Tibial nerve (tissue), 4 donors: ENCODE data around the gene GFPT2. TPM values are rescaled to one million over a fixed set of nuclear protein-coding genes. Genes with fewer than 3 reads are reported as not detected.

Experiments used
- DNase-seq, 2 donors: peaks; one replicate each; pipeline ENCODE4 v3.0.0-alpha.2; 2019; ENCODE audit warnings: low spot score in 2 of 2
- H3K27ac ChIP-seq, 4 donors: fragments of 200-600 bp; sonication (generic) in 3 of 4; one replicate each; pipeline ENCODE4 v1.5.1; 2017 to 2019; ENCODE audit warnings: mild to moderate bottlenecking in 1 of 4
- H3K27me3 ChIP-seq, 2 donors: fragments of 200-600 bp; sonication (generic) in 1 of 2; one replicate each; pipeline versions ENCODE4 v1.5.1 to v1.6.0; 2017 to 2019
- H3K36me3 ChIP-seq, 3 donors: fragments of 200-600 bp; sonication (generic); one replicate each; pipeline ENCODE4 v1.5.1; 2018 to 2019
- H3K4me1 ChIP-seq, 4 donors: fragments of 200-600 bp; sonication (generic) in 3 of 4; one replicate each; pipeline ENCODE4 v1.5.1; 2017 to 2019
- H3K4me3 ChIP-seq, 4 donors: fragments of 200-600 bp; sonication (generic) in 3 of 4; one replicate each; pipeline ENCODE4 v1.5.1; 2017 to 2019; ENCODE audit warnings: mild to moderate bottlenecking in 1 of 4, moderate library complexity in 1 of 4
- H3K9me3 ChIP-seq, 4 donors: fragments of 200-600 bp; sonication (generic) in 3 of 4; one replicate each; pipeline ENCODE4 v1.5.1; 2017 to 2019
- EP300 ChIP-seq, 2 donors: sonication (generic); formaldehyde crosslinking; IDR thresholded peaks; one replicate each; pipeline ENCODE4 v1.6.1; 2017; ENCODE audit warnings: antibody characterized with exemption in 2 of 2, mild to moderate bottlenecking in 1 of 2
- POLR2A ChIP-seq, 2 donors: fragments of 450-650 bp; IDR thresholded peaks; one replicate each; pipeline ENCODE4 v1.6.1; 2017; ENCODE audit warnings: antibody characterized with exemption in 2 of 2, mild to moderate bottlenecking in 2 of 2, moderate library complexity in 2 of 2
- WGBS, 2 donors: methylation state at CpG; one replicate each; pipeline ENCODE4 v1.1.5; 2018; 5-methylcytosine and 5-hydroxymethylcytosine counted together
- total RNA-seq, 4 donors: library from RNA; depleted of rRNA; stranded (reverse); fragments of >200 nt; gene quantifications; one replicate each; pipeline ENCODE4 v1.1.0, GENCODE V29; 2016
- TF ChIP-seq, protein P1 (sequence below), 5 experiments: fragments of 200-600 bp in 3 of 5; fragments of 450-650 bp in 2 of 5; sonication (generic) in 3 of 5; IDR thresholded peaks; one replicate each; pipeline ENCODE4 v1.5.1; 2016 to 2019; ENCODE audit warnings: antibody characterized with exemption in 5 of 5, mild to moderate bottlenecking in 3 of 5, moderate library complexity in 2 of 5

The GFPT2 gene
- total RNA-seq, 4 donors from 2014 or later = 36.1 to 64.5 (median 49.2) TPM

- H3K27me3 ChIP-seq = no peaks in the 10 kb centered on the region
- H3K4me1 ChIP-seq = peaks cover 0 to 34% (median 10%) of the 10 kb centered on the region in 4 donors
- H3K27ac ChIP-seq = no peak overlapping the region
- TF ChIP-seq, protein P1, sequence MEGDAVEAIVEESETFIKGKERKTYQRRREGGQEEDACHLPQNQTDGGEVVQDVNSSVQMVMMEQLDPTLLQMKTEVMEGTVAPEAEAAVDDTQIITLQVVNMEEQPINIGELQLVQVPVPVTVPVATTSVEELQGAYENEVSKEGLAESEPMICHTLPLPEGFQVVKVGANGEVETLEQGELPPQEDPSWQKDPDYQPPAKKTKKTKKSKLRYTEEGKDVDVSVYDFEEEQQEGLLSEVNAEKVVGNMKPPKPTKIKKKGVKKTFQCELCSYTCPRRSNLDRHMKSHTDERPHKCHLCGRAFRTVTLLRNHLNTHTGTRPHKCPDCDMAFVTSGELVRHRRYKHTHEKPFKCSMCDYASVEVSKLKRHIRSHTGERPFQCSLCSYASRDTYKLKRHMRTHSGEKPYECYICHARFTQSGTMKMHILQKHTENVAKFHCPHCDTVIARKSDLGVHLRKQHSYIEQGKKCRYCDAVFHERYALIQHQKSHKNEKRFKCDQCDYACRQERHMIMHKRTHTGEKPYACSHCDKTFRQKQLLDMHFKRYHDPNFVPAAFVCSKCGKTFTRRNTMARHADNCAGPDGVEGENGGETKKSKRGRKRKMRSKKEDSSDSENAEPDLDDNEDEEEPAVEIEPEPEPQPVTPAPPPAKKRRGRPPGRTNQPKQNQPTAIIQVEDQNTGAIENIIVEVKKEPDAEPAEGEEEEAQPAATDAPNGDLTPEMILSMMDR (IDR thresholded peaks at IDR 0.05) = no peak
- 56 to 66% methylated on average over 3 of the region's 3 CpGs for WGBS, 2 donors
- no peaks in the 10 kb centered on the region for H3K9me3 ChIP-seq
- no peak overlapping the region for H3K4me3 ChIP-seq
- DNase-seq = no peak
- peaks cover 0 to 12% (median 0%) of the 10 kb centered on the region in 3 donors for H3K36me3 ChIP-seq
Measured at GRCh38 chr5:180289433-180289832, 63.7 kb downstream of the GFPT2 start.

DNA sequence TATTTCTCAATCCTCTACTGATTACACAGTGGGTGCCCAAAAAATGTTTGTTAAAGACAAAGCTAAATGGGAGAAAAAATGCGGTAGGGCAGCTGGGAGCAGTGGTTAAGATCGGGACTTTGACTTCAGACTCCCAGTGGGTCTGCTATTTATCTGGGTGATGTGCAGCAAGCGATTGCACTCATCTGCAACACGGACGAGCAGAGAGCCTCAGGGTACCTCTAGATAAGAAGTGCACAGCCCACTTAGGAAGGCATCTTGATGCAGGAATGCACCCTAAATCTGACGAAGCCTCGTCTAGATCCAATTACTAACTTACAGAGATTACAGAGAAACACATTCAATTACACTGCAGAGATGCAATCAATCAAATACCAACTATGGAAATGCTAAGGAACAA lies 65.3 kb downstream of the GFPT2 start:
- Histone ChIP-seq H3K27me3 (no peaks in the 10 kb centered on the region), H3K4me1 (peaks cover 0 to 29% (median 5%) of the 10 kb centered on the region in 4 donors), H3K9me3 (no peaks in the 10 kb centered on the region), H3K27ac (no peak overlapping the region), H3K36me3 (peaks cover 0 to 26% (median 0%) of the 10 kb centered on the region in 3 donors), H3K4me3 (no peak overlapping the region)
- 70 to 71% methylated on average over 7 of the region's 7 CpGs for WGBS, 2 donors
- DNase-seq = no peak
- TF ChIP-seq, protein P1 (IDR thresholded peaks at IDR 0.05) = no peak
- TF ChIP-seq EP300 (IDR thresholded peaks at IDR 0.05) = no peak
- no peak for TF ChIP-seq POLR2A (IDR thresholded peaks at IDR 0.05)

- WGBS, 2 donors = 87 to 92% methylated on average over 2 of the region's 2 CpGs
- Histone ChIP-seq H3K4me3 (no peak overlapping the region), H3K9me3 (no peaks in the 10 kb centered on the region), H3K27me3 (no peaks in the 10 kb centered on the region), H3K36me3 (peaks cover 0 to 31% (median 0%) of the 10 kb centered on the region in 3 donors), H3K27ac (no peak overlapping the region), H3K4me1 (peaks cover 0 to 29% (median 5%) of the 10 kb centered on the region in 4 donors)
- no peak for DNase-seq
- TF ChIP-seq, protein P1 (IDR thresholded peaks at IDR 0.05) = no peak
- TF ChIP-seq POLR2A (IDR thresholded peaks at IDR 0.05) = no peak
- TF ChIP-seq EP300 (IDR thresholded peaks at IDR 0.05) = no peak
Measured at GRCh38 chr5:180287404-180287803, 65.7 kb downstream of the GFPT2 start.

- H3K4me3 ChIP-seq = no peak overlapping the region
- TF ChIP-seq POLR2A (IDR thresholded peaks at IDR 0.05) = no peak
- TF ChIP-seq EP300 (IDR thresholded peaks at IDR 0.05) = no peak
- TF ChIP-seq, protein P1 (IDR thresholded peaks at IDR 0.05) = peak in 2 of 5 experiments; percentile 9 to 17
- H3K9me3 ChIP-seq = no peaks in the 10 kb centered on the region
- DNase-seq = no peak
- WGBS, 2 donors = 61 to 64% methylated on average over 10 of the region's 10 CpGs
- no peak overlapping the region for H3K27ac ChIP-seq
- peaks cover 0 to 14% (median 2%) of the 10 kb centered on the region in 4 donors for H3K4me1 ChIP-seq
- peaks cover 0 to 63% (median 0%) of the 10 kb centered on the region in 3 donors for H3K36me3 ChIP-seq
- no peaks in the 10 kb centered on the region for H3K27me3 ChIP-seq
Measured at GRCh38 chr5:180284149-180284548, 69.0 kb downstream of the GFPT2 start.

- H3K4me1 ChIP-seq = peaks cover 0 to 14% (median 2%) of the 10 kb centered on the region in 4 donors
- 72 to 76% methylated on average over 10 of the region's 10 CpGs for WGBS, 2 donors
- peaks cover 0 to 74% (median 0%) of the 10 kb centered on the region in 3 donors for H3K36me3 ChIP-seq
- DNase-seq = no peak
- TF ChIP-seq POLR2A (IDR thresholded peaks at IDR 0.05) (no peak), EP300 (IDR thresholded peaks at IDR 0.05) (no peak)
- no peaks in the 10 kb centered on the region for H3K9me3 ChIP-seq
- H3K4me3 ChIP-seq = no peak overlapping the region
- no peaks in the 10 kb centered on the region for H3K27me3 ChIP-seq
- no peak overlapping the region for H3K27ac ChIP-seq
Measured at GRCh38 chr5:180283026-180283615, 70.0 kb downstream of the GFPT2 start.
